ENCODE data around the gene ADAMTSL3.

Gene ADAMTSL3

DNA sequence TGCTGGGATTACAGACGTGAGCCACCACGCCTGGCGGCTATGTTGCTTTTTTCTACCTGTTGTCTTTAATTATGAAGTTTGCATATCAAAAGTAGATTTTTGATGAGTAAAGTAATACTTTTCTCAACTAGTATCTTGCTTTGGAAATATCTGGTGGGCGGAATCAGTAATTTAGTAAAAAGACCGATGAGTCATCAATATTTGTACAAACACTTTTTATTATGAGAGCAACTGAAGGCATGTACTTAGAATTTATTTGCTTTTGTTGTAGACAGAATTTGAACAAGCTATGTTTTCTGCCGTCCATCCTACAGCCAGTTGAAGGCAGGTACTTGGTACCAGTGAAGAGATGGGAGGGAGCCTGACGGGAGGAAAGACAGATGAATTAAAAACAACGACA, 164.7 kb downstream of the ADAMTSL3 start:
- no peak for DNase-seq (ENCODE audit: low read depth)
- TF ChIP-seq, protein P1, sequence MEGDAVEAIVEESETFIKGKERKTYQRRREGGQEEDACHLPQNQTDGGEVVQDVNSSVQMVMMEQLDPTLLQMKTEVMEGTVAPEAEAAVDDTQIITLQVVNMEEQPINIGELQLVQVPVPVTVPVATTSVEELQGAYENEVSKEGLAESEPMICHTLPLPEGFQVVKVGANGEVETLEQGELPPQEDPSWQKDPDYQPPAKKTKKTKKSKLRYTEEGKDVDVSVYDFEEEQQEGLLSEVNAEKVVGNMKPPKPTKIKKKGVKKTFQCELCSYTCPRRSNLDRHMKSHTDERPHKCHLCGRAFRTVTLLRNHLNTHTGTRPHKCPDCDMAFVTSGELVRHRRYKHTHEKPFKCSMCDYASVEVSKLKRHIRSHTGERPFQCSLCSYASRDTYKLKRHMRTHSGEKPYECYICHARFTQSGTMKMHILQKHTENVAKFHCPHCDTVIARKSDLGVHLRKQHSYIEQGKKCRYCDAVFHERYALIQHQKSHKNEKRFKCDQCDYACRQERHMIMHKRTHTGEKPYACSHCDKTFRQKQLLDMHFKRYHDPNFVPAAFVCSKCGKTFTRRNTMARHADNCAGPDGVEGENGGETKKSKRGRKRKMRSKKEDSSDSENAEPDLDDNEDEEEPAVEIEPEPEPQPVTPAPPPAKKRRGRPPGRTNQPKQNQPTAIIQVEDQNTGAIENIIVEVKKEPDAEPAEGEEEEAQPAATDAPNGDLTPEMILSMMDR (IDR thresholded peaks at IDR 0.05; ENCODE audit: insufficient read depth, low read depth, low read length, missing control alignments) = no peak
- H3K4me3 ChIP-seq (ENCODE audit: low read depth, low read length) = no peak overlapping the region

DNA sequence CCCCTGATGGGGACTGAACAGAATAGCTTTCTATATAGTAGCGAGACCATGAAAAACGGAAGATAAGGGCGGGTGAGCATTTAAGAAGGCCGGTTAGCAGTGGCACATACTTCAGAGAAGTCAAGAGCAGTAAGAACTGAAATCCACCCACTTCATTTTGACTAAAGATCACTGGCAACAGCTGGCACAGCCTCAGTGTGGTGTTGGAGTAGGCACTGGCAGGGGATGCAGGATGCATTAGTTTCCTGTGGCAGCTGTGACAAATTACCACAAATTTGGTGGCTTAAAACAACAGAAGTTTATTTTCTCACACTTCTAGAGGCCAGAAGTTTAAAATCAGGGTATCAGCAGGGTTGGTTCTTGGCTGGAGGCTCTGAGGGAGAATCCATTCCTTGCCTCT, 176.5 kb downstream of the ADAMTSL3 start:
- TF ChIP-seq, protein P1 (IDR thresholded peaks at IDR 0.05; ENCODE audit: insufficient read depth, low read depth, low read length, missing control alignments) = no peak
- no peak overlapping the region for H3K4me3 ChIP-seq (ENCODE audit: low read depth, low read length)
- no peak for DNase-seq (ENCODE audit: low read depth)

DNA sequence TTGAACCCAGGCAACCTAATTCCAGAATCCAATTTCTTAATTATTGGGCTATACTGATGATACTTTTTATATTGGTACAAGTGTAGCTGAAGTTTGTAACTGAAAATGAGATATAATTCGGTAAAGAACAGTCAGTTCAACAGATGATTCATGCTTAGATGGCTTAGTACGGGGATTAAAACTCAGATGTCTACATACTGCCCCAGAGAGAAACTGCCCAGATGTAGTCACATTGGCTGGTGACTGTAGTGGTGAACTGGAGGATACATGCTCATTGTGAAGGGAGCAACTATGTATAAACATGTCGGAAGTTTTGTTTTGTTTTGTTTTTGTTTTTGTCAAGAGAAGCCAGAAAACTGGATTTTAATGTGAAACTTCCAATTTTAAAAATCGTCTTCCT, 179.6 kb downstream of the ADAMTSL3 start:
- no peak overlapping the region for H3K4me3 ChIP-seq (ENCODE audit: low read depth, low read length)
- DNase-seq (ENCODE audit: low read depth) = no peak
- TF ChIP-seq, protein P1 (IDR thresholded peaks at IDR 0.05; ENCODE audit: insufficient read depth, low read depth, low read length, missing control alignments) = no peak

DNA sequence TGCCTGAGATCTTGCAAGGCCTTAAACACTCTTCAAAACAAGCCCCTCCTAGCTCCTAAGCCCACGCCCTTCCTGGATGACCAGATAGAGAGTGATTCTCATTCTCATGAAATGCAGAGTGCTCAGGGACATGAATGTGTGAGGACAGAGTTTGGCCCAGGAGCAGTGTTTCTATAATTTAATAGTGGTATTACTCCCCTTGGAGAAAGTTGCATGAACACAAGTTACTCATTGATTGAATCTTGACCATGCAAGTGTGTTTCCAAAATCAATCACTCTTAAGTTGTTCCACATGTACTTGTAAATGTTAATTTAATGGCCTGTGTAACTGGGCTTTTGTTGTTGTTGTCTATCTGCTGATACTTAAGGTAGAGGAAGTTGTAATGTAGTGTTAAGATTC, 181.6 kb downstream of the ADAMTSL3 start:
- no peak for DNase-seq (ENCODE audit: low read depth)
- TF ChIP-seq, protein P1 (IDR thresholded peaks at IDR 0.05; ENCODE audit: insufficient read depth, low read depth, low read length, missing control alignments) = no peak
- no peak overlapping the region for H3K4me3 ChIP-seq (ENCODE audit: low read depth, low read length)

DNA sequence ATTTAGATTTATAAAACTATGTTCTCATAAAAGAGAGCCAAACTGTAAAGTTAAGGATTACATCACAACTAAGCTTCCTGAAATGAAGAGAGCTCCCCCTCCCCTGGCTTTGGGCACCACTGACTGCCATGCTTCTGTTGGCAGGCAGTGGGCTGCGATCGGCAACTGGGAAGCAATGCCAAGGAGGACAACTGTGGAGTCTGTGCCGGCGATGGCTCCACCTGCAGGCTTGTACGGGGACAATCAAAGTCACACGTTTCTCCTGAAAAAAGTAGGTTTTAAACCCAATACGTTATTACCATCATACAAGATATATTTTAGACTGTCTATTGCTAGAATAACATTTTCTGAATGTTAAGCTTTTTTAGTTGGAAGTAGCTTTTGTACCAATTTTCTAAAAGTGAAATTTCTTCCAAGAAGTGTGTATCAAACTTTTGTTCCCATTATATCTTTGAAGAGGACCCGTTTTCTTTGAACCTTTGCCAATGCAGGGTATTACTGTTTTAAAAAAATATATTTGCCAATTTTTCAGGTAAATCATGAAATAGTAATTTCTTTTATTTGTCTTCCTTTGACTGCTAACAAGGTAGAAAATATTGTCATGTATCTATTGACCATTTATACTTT, 184.1 kb downstream of the ADAMTSL3 start:
- peak; percentile 27 for DNase-seq (ENCODE audit: low read depth)
- TF ChIP-seq, protein P1 (IDR thresholded peaks at IDR 0.05; ENCODE audit: insufficient read depth, low read depth, low read length, missing control alignments) = peak; percentile 42

DNA sequence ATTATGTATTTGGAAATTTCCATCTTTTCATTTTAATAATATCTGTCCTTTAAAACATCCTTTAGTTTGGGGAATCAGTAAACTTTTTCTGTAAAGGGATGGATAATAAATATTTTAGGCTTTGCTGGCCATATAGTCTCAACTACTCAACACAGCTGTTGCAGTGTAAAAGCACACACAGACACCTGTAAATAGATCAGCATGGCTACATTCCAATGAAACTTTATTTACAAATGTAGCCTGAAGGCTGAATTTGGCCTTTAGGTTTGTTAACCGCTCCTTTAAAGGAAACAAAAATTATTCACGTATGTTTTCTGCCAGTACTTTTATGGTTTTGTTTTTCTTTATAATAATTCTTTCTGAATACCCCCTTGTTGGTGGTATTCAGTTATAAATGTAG, 184.8 kb downstream of the ADAMTSL3 start:
- DNase-seq (ENCODE audit: low read depth) = no peak
- TF ChIP-seq, protein P1 (IDR thresholded peaks at IDR 0.05; ENCODE audit: insufficient read depth, low read depth, low read length, missing control alignments) = no peak

More for the DNA sequence above, 184.1 kb downstream of the ADAMTSL3 start:
- H3K4me3 ChIP-seq (ENCODE audit: low read depth, low read length) = no peak overlapping the region

DNA sequence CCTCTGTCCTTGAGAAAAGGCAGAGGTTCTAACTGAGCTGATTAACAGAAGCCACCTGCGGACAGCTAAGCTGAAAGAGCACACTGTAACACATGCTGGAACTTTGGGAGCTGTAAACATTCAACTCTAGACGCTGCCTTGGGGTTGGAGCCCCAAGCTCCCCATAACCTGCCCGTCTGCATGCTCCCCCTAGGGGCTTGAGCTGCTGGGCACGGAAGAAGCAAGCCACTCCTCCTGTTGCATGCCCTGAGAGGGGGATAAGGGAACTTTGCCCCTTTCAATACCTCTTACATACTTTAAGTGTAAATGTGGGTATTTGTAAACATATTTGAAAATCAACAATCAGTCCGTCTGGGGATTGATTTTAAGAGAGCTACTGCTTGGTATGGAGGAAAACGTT, 188.4 kb downstream of the ADAMTSL3 start:
- TF ChIP-seq, protein P1 (IDR thresholded peaks at IDR 0.05; ENCODE audit: insufficient read depth, low read depth, low read length, missing control alignments) = no peak
- DNase-seq (ENCODE audit: low read depth) = no peak
- no peak overlapping the region for H3K4me3 ChIP-seq (ENCODE audit: low read depth, low read length)

More for the DNA sequence above, 184.8 kb downstream of the ADAMTSL3 start:
- H3K4me3 ChIP-seq (ENCODE audit: low read depth, low read length) = no peak overlapping the region
